GM12801 (cell line): Measurements from ENCODE around the gene KCTD1.

ENCODE experiments used
- TF ChIP-seq, protein P1 (sequence below): IDR thresholded peaks from one replicate; pipeline ENCODE4 v1.5.1; 2011; ENCODE audit warnings: control low read depth; ENCODE audit not compliant: insufficient read length; ENCODE audit errors: extremely low read depth

Gene KCTD1

DNA sequence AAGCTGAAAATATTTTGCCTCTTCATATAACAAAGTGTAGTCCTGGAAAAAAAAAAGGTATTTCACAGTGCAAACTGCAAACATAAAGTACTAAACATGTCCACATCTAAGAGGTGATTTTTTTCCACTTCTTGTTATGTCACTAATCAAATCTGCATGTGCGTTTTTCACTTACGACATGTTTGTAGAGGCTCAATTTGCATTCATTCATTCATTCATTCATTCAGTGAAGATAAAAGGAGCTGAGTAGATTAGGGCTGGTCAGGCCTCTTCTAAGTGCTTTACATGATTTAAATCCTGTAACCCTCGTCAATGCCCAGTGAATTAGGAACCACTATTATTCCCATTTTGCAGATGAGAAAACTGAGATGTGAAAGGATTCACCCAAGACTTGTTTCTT lies 88.5 kb downstream of the KCTD1 start:
- TF ChIP-seq, protein P1, sequence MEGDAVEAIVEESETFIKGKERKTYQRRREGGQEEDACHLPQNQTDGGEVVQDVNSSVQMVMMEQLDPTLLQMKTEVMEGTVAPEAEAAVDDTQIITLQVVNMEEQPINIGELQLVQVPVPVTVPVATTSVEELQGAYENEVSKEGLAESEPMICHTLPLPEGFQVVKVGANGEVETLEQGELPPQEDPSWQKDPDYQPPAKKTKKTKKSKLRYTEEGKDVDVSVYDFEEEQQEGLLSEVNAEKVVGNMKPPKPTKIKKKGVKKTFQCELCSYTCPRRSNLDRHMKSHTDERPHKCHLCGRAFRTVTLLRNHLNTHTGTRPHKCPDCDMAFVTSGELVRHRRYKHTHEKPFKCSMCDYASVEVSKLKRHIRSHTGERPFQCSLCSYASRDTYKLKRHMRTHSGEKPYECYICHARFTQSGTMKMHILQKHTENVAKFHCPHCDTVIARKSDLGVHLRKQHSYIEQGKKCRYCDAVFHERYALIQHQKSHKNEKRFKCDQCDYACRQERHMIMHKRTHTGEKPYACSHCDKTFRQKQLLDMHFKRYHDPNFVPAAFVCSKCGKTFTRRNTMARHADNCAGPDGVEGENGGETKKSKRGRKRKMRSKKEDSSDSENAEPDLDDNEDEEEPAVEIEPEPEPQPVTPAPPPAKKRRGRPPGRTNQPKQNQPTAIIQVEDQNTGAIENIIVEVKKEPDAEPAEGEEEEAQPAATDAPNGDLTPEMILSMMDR, result no peak

DNA sequence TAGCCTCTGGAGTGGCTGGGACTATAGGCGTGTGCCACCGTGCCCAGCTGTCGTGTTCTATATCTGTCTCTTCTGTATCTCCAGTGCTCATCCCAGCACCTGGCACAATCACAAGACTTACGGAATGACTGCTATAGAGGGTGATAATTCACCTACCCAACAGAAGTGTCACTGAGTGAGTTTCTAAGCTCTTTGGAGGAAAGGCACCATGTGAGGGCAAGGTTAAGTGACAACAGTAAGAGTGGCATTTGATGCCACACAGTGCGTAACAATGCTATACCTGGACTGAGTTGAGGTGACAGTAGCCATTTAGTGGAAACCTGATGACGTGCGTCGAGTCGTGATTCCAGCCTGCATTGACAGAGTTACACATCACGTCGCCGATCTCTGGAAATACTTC lies 89.0 kb downstream of the KCTD1 start:
- TF ChIP-seq, protein P1, result no peak

DNA sequence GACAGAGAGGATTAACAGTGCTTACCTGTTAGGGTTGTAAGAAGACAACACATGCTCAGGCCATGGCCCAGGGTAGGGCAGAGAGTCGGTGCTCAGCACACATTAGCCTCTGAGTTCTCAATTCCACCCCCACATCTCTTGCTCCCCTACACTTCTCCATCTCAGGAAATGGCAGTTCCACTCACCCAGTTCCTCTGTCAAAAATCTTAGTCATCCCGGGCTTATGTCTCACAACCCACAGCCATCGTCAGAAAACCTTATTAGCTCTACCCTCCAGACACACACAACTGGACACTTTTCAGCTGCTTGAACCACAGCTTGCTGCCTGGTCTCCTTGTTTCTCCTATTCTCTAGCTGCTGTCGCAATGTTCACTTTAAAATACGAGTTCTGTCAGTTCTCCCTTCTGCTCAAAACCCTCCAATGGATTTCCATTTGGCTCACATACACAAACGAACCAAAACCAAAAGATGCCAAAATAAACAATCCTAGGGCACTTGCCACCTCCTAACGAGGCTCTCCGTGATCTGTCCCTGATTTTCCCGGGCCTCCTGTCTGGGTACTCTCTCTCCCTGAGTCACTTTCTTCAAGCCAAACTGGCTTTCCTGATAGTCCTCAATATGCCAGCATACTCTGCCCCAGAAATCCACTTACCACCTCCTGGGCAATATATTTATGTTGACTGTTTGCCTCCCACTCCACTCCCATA lies 89.7 kb downstream of the KCTD1 start:
- TF ChIP-seq, protein P1, result no peak

DNA sequence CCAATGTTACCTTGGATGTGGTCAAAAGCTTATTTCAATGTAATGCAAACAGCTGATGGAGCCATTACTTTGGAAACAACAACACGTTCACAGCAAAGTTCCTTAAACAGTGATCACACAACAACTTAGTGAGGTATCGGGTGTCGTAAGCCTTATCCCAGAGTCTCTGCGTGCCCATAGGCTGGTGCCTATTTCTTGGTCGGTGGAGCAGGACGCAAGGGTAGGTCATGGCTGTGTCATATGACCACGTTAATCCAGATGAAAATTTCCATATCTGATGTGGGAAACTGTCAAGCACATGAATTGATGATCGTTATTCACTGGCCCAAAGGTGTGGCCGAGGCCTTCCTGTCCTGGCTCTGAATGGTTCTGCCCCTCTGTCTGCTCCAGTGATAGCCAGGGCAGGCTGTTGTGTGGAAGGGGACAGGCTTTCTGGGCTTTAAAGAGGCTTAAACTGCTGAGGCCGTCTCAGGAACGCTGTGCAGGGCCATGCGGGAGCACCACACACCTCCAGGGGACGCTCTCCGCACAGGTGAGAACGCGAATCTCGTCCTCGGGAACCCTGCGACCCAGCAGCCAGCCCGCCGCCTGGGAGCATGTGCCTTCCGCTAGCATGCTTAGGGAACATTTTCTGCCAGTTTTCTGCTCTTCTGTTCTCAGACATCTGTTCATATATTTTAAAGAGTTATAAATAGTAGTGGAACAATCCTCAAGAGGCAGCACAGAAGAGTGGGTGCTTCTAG lies 90.6 kb downstream of the KCTD1 start:
- TF ChIP-seq, protein P1, result no peak

DNA sequence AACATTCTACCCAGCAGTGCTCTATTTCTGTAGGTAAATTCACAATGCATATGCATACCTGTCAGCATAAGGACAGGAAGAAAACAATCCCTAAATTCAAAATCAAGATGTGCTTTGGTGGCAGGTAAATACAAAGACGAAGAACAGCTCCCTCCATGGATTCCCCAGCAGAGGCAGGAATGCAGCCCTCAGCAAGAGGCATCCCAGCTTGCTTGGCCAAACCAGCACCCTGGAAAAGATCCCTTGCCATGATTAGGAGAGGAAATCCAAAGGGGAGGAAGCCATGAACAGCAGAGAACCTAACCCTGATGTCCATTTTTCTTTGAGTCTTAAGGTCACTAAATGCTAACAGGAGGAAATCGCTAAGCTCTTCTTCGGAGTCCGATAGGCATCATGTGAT lies 91.2 kb downstream of the KCTD1 start:
- TF ChIP-seq, protein P1, result no peak

DNA sequence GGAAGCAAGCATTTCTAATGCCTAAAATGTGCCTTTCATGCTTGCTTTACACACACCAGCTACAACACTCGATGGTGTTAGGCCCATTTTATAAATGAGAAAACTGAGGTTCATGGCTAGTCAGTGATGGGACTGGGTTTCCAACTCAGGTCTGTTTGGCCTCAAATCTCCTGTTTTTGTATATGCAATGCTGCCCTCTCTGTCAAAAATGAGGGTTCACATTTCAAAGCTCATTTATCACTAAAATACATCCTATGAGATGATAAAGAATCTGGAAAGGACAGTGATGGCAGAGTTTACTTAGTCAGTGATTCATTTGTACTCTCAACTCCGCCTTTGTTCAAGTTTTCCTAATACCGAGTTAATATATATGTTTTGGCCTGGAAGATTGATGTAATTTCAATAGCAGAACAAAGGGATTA lies 92.3 kb downstream of the KCTD1 start:
- TF ChIP-seq, protein P1, result no peak

DNA sequence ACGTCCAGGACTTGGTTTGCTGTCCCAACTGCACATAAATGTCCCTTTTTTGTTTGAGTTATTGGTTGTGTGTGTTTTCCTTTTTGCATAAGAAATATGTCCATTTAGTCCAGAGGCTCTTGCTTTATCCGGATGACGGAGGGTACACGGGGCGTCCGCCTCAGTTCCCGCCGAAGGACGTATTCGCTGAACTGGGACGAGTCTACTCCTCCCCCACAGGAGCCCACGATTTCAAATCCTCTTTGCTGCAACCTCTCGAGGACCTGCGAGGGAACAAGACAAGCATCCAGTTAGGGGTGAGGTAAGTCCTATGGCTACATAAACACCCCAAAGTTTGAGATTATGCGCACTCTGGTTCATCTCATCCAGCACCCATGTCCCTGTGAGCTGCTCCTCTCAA lies 92.7 kb downstream of the KCTD1 start:
- TF ChIP-seq, protein P1, result no peak
